Measurements from ENCODE around the gene RASD1.

DNA sequence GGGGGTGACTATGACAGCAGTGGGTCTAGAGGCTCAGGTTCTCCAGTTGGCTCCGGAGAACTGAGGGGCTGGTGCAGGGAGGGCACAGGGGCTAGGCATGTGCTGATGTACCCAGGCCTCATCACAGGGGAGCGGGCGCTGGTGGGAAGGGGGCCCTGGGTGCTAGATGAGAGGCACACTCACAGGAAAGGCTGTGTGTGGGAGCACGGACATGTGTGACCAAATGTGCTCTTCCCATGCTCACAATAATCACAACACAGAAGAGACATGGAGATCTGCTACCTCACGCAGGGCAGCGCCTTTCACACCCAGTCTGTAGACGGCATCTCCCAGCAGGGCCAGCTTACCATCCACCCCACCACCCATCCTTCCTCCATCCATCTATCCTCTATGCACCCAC is 17.4 kb upstream of the RASD1 start:
- no peak for TF ChIP-seq POLR2A (IDR thresholded peaks at IDR 0.05)
- TF ChIP-seq, protein P1, sequence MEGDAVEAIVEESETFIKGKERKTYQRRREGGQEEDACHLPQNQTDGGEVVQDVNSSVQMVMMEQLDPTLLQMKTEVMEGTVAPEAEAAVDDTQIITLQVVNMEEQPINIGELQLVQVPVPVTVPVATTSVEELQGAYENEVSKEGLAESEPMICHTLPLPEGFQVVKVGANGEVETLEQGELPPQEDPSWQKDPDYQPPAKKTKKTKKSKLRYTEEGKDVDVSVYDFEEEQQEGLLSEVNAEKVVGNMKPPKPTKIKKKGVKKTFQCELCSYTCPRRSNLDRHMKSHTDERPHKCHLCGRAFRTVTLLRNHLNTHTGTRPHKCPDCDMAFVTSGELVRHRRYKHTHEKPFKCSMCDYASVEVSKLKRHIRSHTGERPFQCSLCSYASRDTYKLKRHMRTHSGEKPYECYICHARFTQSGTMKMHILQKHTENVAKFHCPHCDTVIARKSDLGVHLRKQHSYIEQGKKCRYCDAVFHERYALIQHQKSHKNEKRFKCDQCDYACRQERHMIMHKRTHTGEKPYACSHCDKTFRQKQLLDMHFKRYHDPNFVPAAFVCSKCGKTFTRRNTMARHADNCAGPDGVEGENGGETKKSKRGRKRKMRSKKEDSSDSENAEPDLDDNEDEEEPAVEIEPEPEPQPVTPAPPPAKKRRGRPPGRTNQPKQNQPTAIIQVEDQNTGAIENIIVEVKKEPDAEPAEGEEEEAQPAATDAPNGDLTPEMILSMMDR (IDR thresholded peaks at IDR 0.05), result no peak
- no peak for TF ChIP-seq POLR2AphosphoS5 (IDR thresholded peaks at IDR 0.05)

Measured in transverse colon (tissue), 4 donors.